Spleen (tissue), 11 donors: ENCODE data around the gene GSG1L. TPM values are rescaled to one million over a fixed set of nuclear protein-coding genes. Genes with fewer than 3 reads are reported as not detected.

ENCODE experiments used
- DNase-seq: peaks from one replicate; pipeline ENCODE4 v3.0.0-alpha.2; 2020
- H3K27ac ChIP-seq, 8 donors: fragments of 200-600 bp; sonication (generic) in 7 of 8; 1 replicate in 4 of 8; 2 replicates in 4 of 8; pipeline versions ENCODE4 v1.5.0 to v1.8.0; 2016 to 2021; ENCODE audit warnings: inconsistent platforms in 4 of 8, mild to moderate bottlenecking in 4 of 8, moderate library complexity in 1 of 8
- H3K27me3 ChIP-seq, 7 donors: fragments of 200-600 bp; sonication (generic) in 6 of 7; replicated peaks in 1 of 7; 1 replicate in 4 of 7; 2 replicates in 3 of 7; pipeline versions ENCODE4 v1.5.0 to v1.8.0; 2016 to 2021; ENCODE audit warnings: inconsistent platforms in 3 of 7, mild to moderate bottlenecking in 1 of 7
- H3K36me3 ChIP-seq, 6 donors: fragments of 200-600 bp; sonication (generic) in 5 of 6; 1 replicate in 4 of 6; 2 replicates in 2 of 6; pipeline versions ENCODE4 v1.5.0 to v1.8.0; 2016 to 2021; ENCODE audit warnings: inconsistent platforms in 2 of 6
- H3K4me1 ChIP-seq, 6 donors: fragments of 200-600 bp; sonication (generic) in 5 of 6; 1 replicate in 3 of 6; 2 replicates in 3 of 6; pipeline versions ENCODE4 v1.5.0 to v1.8.0; 2016 to 2021; ENCODE audit warnings: inconsistent platforms in 3 of 6
- H3K4me3 ChIP-seq, 8 donors: fragments of 200-600 bp; sonication (generic) in 7 of 8; 1 replicate in 4 of 8; 2 replicates in 4 of 8; pipeline versions ENCODE4 v1.5.0 to v1.8.0; 2016 to 2021; ENCODE audit warnings: inconsistent platforms in 4 of 8, mild to moderate bottlenecking in 4 of 8, moderate library complexity in 2 of 8
- H3K9me3 ChIP-seq, 8 donors: fragments of 200-600 bp; sonication (generic) in 7 of 8; 1 replicate in 4 of 8; 2 replicates in 4 of 8; pipeline versions ENCODE4 v1.5.0 to v1.8.0; 2016 to 2021; ENCODE audit warnings: inconsistent platforms in 4 of 8
- CTCF ChIP-seq, 11 experiments: fragments of 200-600 bp in 7 of 11; fragments of 450-650 bp in 4 of 11; sonication (generic) in 4 of 11; IDR thresholded peaks in 8 of 11; conservative IDR thresholded peaks in 3 of 11; 1 replicate in 7 of 11; 2 replicates in 4 of 11; pipeline versions ENCODE4 v1.4.0 to v1.8.0; 2016 to 2021; ENCODE audit warnings: antibody characterized with exemption in 11 of 11, inconsistent platforms in 4 of 11, mild to moderate bottlenecking in 1 of 11
- POLR2A ChIP-seq, 3 donors: fragments of 450-650 bp; IDR thresholded peaks; one replicate each; pipeline ENCODE4 v1.5.1; 2017; ENCODE audit warnings: antibody characterized with exemption in 3 of 3, mild to moderate bottlenecking in 1 of 3
- POLR2AphosphoS5 ChIP-seq, 3 donors: sonication (generic); formaldehyde crosslinking; IDR thresholded peaks; one replicate each; pipeline ENCODE4 v1.5.1; 2017; ENCODE audit warnings: antibody characterized with exemption in 3 of 3
- WGBS, 5 donors: extraction: QIAGEN DNeasy Blood & Tissue Kit in 3 of 5; methylation state at CpG; one replicate each; pipeline versions ENCODE4 v1.1.5 to v1.1.7; 2013 to 2018; 5-methylcytosine and 5-hydroxymethylcytosine counted together
- intact Hi-C: fragments of 100-400 bp; cut with DNase I; formaldehyde crosslinking; loops from one replicate; pipeline ENCODE4 v1.15.0; 2023; ENCODE audit warnings: low total_unique reads
- polyA plus RNA-seq, 3 donors: library from polyadenylated mRNA; stranded (reverse); fragments of 200-250 nt; gene quantifications; one replicate each; pipeline ENCODE4 v1.2.1, GENCODE V29; 2013
- total RNA-seq, 7 donors: library from RNA; depleted of rRNA in 3 of 7; stranded (reverse); fragments of >200 nt in 3 of 7; fragmentation: NEBNext Ultra II Directional in 4 of 7; extraction: Animal tissue kit (Norgen Biotek cat#: 25700) in 4 of 7; gene quantifications; one replicate each; pipeline versions ENCODE4 v1.1.0 to v1.2.1, GENCODE V29; 2016 to 2021
- donor health status: healthy with polysubstance abuse.
- donor health status: DM: no; HTN: no; CAD: no; lungs with moderate emphysema.
- donor health status: DM: no; HTN: no; CAD: no.
- donor health status: Bipolar disorder and iron deficiency.
- donor health status: healthy.
- donor health status: DM: no; HTN: no; CAD: no.
- donor health status: DM: yes; HTN: yes; CAD: no.

Gene GSG1L
- total and polyA plus RNA-seq, 10 donors, result 0.22 to 0.58 (median 0.43) TPM; not detected in 6

DNA sequence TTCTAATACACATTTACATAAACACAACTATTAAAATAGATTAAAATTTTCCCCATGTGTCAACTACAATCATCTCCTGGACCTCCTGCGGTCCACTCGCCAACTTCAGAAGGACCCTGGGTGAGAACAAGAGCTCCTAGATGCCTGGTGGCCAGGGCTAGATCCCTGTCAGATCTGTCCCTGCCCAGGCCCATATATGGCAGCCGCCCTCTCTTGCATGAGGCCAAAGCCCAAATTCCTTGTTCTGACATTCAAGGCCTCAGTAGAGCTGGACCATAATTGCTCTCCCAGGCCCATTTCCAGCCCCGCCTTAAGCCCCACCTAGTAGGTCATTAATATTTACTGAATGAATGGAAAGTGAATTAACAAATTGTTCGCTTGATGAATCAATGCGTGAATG, 275.8 kb downstream of the GSG1L start:
- whole genome bisulfite sequencing, 5 donors, result 91 to 94% (median 93%) methylated on average over 6 of the region's 6 CpGs
- Histone ChIP-seq H3K36me3 (no peaks in the 10 kb centered on the region), H3K4me3 (no peak overlapping the region), H3K27ac (no peak overlapping the region), H3K4me1 (no peaks in the 10 kb centered on the region), H3K27me3 (peaks cover 0 to 11% (median 0%) of the 10 kb centered on the region in 7 donors), H3K9me3 (peaks cover 0 to 13% (median 0%) of the 10 kb centered on the region in 8 donors)
- no peak for DNase-seq
- intact Hi-C loops, result no loop called here
- no peak for TF ChIP-seq CTCF (IDR thresholded peaks at IDR 0.05 in 8 of 11, conservative IDR thresholded peaks at IDR 0.05 in 3 of 11)
- TF ChIP-seq POLR2AphosphoS5 (IDR thresholded peaks at IDR 0.05), result no peak
- TF ChIP-seq POLR2A (IDR thresholded peaks at IDR 0.05), result no peak

DNA sequence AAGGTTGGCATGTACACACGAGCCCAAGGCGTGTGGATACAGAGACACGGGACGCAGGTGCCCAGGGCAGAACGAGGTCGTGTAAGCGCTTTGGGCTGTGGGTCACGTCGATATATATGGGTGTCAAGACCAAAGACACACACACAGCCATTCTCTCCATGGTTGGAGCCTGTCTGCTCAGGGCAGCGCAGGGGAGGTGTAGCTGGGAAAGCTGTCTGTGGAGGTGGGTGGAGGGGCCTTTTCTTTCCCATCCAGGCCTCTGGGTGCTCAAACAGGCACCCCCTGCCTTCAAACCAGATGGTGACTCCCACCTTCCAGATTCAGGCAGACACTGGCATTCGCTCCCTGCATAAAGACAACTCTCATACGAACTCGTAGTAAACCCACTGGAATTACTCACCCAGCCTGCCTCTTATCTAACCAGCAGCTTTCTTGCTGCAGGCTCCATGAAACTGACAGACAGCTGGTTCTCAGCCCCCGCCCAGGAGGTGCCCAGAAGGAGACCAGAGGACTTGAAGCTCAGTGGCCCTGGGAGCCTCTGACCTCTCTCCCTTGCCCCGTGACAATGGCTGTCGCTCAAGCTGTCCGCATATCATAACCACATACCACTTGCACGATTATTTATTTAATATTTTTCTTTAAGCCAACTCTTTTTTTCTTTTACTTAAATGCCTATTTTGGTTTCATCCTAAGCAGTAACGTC, 276.4 kb downstream of the GSG1L start:
- Histone ChIP-seq H3K27me3 (peaks cover 0 to 11% (median 0%) of the 10 kb centered on the region in 7 donors), H3K9me3 (peaks cover 0 to 13% (median 0%) of the 10 kb centered on the region in 8 donors), H3K4me3 (no peak overlapping the region), H3K4me1 (no peaks in the 10 kb centered on the region), H3K36me3 (no peaks in the 10 kb centered on the region), H3K27ac (no peak overlapping the region)
- DNase-seq, result no peak
- intact Hi-C loops, result no loop called here
- no peak for TF ChIP-seq POLR2A (IDR thresholded peaks at IDR 0.05)
- TF ChIP-seq POLR2AphosphoS5 (IDR thresholded peaks at IDR 0.05), result no peak
- TF ChIP-seq CTCF (IDR thresholded peaks at IDR 0.05 in 8 of 11, conservative IDR thresholded peaks at IDR 0.05 in 3 of 11), result no peak
- 85 to 90% (median 88%) methylated on average over 19 of the region's 19 CpGs for WGBS, 5 donors

GRCh38 chr16:27786221-27786922, 277.1 kb downstream of the GSG1L start:
- peaks cover 0 to 11% (median 0%) of the 10 kb centered on the region in 7 donors for H3K27me3 ChIP-seq
- TF ChIP-seq POLR2AphosphoS5 (IDR thresholded peaks at IDR 0.05) (no peak), CTCF (IDR thresholded peaks at IDR 0.05 in 8 of 11, conservative IDR thresholded peaks at IDR 0.05 in 3 of 11) (no peak), POLR2A (IDR thresholded peaks at IDR 0.05) (no peak)
- intact Hi-C loops, result no loop called here

DNA sequence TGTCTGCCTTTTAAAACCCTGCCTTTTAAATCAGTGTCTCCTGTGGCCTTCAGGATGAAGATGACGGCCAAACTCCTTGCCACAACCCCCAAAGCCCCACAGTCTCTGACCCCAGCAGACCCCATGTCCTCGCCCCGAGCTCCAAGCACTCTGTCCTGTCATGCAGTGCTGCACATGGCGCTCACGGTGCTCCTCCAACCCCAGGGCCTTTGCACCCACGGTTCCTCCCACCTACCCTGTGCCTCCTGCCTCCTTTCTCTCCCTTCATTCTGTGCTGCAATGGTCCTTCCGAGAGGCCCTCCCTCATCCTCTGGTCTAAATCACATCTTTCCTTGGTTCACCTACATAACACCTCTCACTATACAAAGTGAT, 278.2 kb downstream of the GSG1L start:
- no peak overlapping the region for H3K4me3 ChIP-seq
- no peak for TF ChIP-seq POLR2A (IDR thresholded peaks at IDR 0.05)
- no peak for TF ChIP-seq CTCF (IDR thresholded peaks at IDR 0.05 in 8 of 11, conservative IDR thresholded peaks at IDR 0.05 in 3 of 11)
- TF ChIP-seq POLR2AphosphoS5 (IDR thresholded peaks at IDR 0.05), result no peak
- H3K27me3 ChIP-seq, result peaks cover 0 to 7% (median 0%) of the 10 kb centered on the region in 7 donors
- no peak overlapping the region for H3K27ac ChIP-seq
- WGBS, 5 donors, result 82 to 90% (median 88%) methylated on average over 7 of the region's 7 CpGs
- DNase-seq, result no peak
- peaks cover 0 to 13% (median 0%) of the 10 kb centered on the region in 8 donors for H3K9me3 ChIP-seq
- no peaks in the 10 kb centered on the region for H3K36me3 ChIP-seq
- intact Hi-C loops, result no loop called here
- no peaks in the 10 kb centered on the region for H3K4me1 ChIP-seq

More at GRCh38 chr16:27786221-27786922, 277.1 kb downstream of the GSG1L start:
- H3K36me3 ChIP-seq, result no peaks in the 10 kb centered on the region
- H3K27ac ChIP-seq, result no peak overlapping the region
- H3K9me3 ChIP-seq, result peaks cover 0 to 13% (median 0%) of the 10 kb centered on the region in 8 donors
- no peak overlapping the region for H3K4me3 ChIP-seq
- H3K4me1 ChIP-seq, result no peaks in the 10 kb centered on the region
- WGBS, 5 donors, result 77 to 91% (median 82%) methylated on average over 10 to 16 of the region's 16 CpGs
- DNase-seq, result no peak
